Hepatocyte (in vitro differentiated cells): ENCODE data around the gene KIF4A.

Experiments used
- CTCF ChIP-seq: fragments of 200-600 bp; sonication (generic); IDR thresholded peaks from 2 replicates; pipeline ENCODE4 v1.5.1; 2016; ENCODE audit warnings: antibody characterized with exemption, mild to moderate bottlenecking; ENCODE audit not compliant: poor library complexity
- EZH2 ChIP-seq: fragments of 200-600 bp; sonication (generic); IDR thresholded peaks from 2 replicates; pipeline ENCODE4 v1.6.1; 2016; ENCODE audit warnings: antibody characterized with exemption, mild to moderate bottlenecking, borderline replicate concordance

DNA sequence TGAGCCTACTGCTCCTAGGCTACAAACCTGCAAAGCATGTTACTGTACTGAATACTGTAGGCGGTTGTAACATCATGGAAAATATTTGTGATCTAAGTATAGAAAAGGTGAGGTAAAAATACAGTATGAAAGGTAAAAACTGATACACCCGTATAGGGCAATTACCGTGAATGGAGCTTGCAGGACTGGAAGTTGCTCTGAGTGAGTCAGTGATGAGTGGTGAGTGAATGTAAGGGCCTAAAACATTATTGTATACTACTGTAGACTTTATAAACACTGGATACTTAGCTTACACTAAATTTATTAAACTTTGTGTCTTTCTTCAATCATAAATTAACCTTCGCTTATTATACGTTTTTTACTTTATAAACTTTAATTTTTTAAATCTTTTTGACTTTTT lies 3.7 kb downstream of the KIF4A start:
- TF ChIP-seq CTCF (no peak), EZH2 (no peak)
